Peyer's patch (tissue), 4 donors: Measurements from ENCODE around the gene TAF11L8.

Source experiments
- CTCF ChIP-seq, 6 experiments: fragments of 450-650 bp in 4 of 6; fragments of 200-600 bp in 2 of 6; sonication (generic) in 1 of 6; IDR thresholded peaks; one replicate each; pipeline ENCODE4 v1.5.1; 2017 to 2019; ENCODE audit warnings: antibody characterized with exemption in 6 of 6, mild to moderate bottlenecking in 3 of 6, moderate library complexity in 1 of 6
- POLR2A ChIP-seq, 2 donors: fragments of 450-650 bp; IDR thresholded peaks; one replicate each; pipeline ENCODE4 v1.5.1; 2017; ENCODE audit warnings: antibody characterized with exemption in 2 of 2, mild to moderate bottlenecking in 2 of 2, moderate library complexity in 2 of 2

GRCh38 chr5:17614872-17615605 is 24.3 kb upstream of the TAF11L8 start:
- no peak for TF ChIP-seq CTCF (IDR thresholded peaks at IDR 0.05)
- TF ChIP-seq POLR2A (IDR thresholded peaks at IDR 0.05), result no peak
